Astrocyte of the spinal cord (primary cell): ENCODE data around the gene MMADHC.

Experiments
- DNase-seq: peaks from one replicate; pipeline ENCODE4 v3.0.0; 2011; ENCODE audit warnings: low read depth, low spot score
- H3K4me3 ChIP-seq: 2 replicates; pipeline ENCODE4 v1.5.1; 2011; ENCODE audit warnings: low read depth, mild to moderate bottlenecking, low read length, moderate library complexity
- CTCF ChIP-seq: IDR thresholded peaks from 2 replicates; pipeline ENCODE4 v1.5.1; 2012; ENCODE audit warnings: low read depth, mild to moderate bottlenecking, low read length, inconsistent platforms
- in situ Hi-C: cut with HindIII; loops from 2 replicates; pipeline ENCODE4 v1.10.0; 2017; ENCODE audit warnings: low sequenced_read_pairs

The MMADHC gene

GRCh38 chr2:149528983-149529382 is 58.6 kb downstream of the MMADHC start:
- H3K4me3 ChIP-seq, result no peak overlapping the region
- TF ChIP-seq CTCF, result no peak
- no peak for DNase-seq
- in situ Hi-C loops, result no loop called here

GRCh38 chr2:149527998-149528755 is 59.4 kb downstream of the MMADHC start:
- no peak for DNase-seq
- H3K4me3 ChIP-seq, result no peak overlapping the region
- no peak for TF ChIP-seq CTCF
- in situ Hi-C loops, result no loop called here

GRCh38 chr2:149526689-149527088 is 60.9 kb downstream of the MMADHC start:
- DNase-seq, result no peak
- no peak overlapping the region for H3K4me3 ChIP-seq
- in situ Hi-C loops, result no loop called here
- TF ChIP-seq CTCF, result no peak

- no peak overlapping the region for H3K4me3 ChIP-seq
- in situ Hi-C loops, result no loop called here
- no peak for DNase-seq
- no peak for TF ChIP-seq CTCF
These were observed 62.3 kb downstream of the MMADHC start for GRCh38 chr2:149525323-149525722.
